ENCODE measurements around the gene ARCN1.

Gene ARCN1

GRCh38 chr11:118633979-118634378 is 61.8 kb downstream of the ARCN1 start:
- DNase-seq (ENCODE audit: extremely low read depth, insufficient read length), result no peak
- TF ChIP-seq CTCF (IDR thresholded peaks at IDR 0.05; ENCODE audit: insufficient read depth, low read length, poor library complexity, severe bottlenecking), result no peak
- H3K36me3 ChIP-seq (ENCODE audit: control insufficient read depth, insufficient read depth, low read length), result no peaks in the 10 kb centered on the region
- H3K4me3 ChIP-seq (replicated peaks; ENCODE audit: low read depth, low read length), result no peak overlapping the region
- peaks cover 5% of the 10 kb centered on the region for H3K27me3 ChIP-seq (replicated peaks; ENCODE audit: control insufficient read depth, insufficient read depth, low read length)

- no peak for TF ChIP-seq CTCF (IDR thresholded peaks at IDR 0.05; ENCODE audit: insufficient read depth, low read length, poor library complexity, severe bottlenecking)
- H3K4me3 ChIP-seq (replicated peaks; ENCODE audit: low read depth, low read length), result no peak overlapping the region
- no peaks in the 10 kb centered on the region for H3K36me3 ChIP-seq (ENCODE audit: control insufficient read depth, insufficient read depth, low read length)
- DNase-seq (ENCODE audit: extremely low read depth, insufficient read length), result no peak
- H3K27me3 ChIP-seq (replicated peaks; ENCODE audit: control insufficient read depth, insufficient read depth, low read length), result peaks cover 2% of the 10 kb centered on the region
Observed at GRCh38 chr11:118634431-118635236, 62.4 kb downstream of the ARCN1 start.

- DNase-seq (ENCODE audit: extremely low read depth, insufficient read length), result no peak
- TF ChIP-seq CTCF (IDR thresholded peaks at IDR 0.05; ENCODE audit: insufficient read depth, low read length, poor library complexity, severe bottlenecking), result no peak
- Histone ChIP-seq H3K36me3 (ENCODE audit: control insufficient read depth, insufficient read depth, low read length) (no peaks in the 10 kb centered on the region), H3K27me3 (replicated peaks; ENCODE audit: control insufficient read depth, insufficient read depth, low read length) (peaks cover 2% of the 10 kb centered on the region), H3K4me3 (replicated peaks; ENCODE audit: low read depth, low read length) (no peak overlapping the region)
Observed at GRCh38 chr11:118635237-118635591, 63.0 kb downstream of the ARCN1 start.

DNA sequence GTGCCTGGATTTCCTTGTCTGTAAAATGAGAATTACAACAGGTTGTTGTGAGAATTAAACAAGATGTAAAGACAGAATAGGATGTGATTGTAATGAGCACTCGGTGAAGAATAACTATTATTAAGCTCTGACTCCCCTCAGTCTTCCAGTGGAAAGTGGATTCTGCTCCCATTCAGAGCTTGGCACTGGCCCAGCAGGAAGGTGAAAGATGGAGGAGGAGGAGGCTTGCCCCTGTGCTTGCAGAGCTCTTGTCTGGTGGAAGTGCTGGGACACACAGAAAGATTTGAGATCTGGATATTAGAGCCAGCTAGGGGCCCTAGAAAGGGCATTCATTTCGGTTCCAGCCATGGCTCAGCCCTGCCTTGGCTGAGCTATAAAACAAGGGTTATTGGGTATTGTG is 63.4 kb downstream of the ARCN1 start:
- Histone ChIP-seq H3K27me3 (replicated peaks; ENCODE audit: control insufficient read depth, insufficient read depth, low read length) (peaks cover 2% of the 10 kb centered on the region), H3K4me3 (replicated peaks; ENCODE audit: low read depth, low read length) (no peak overlapping the region), H3K36me3 (ENCODE audit: control insufficient read depth, insufficient read depth, low read length) (no peaks in the 10 kb centered on the region)
- no peak for TF ChIP-seq CTCF (IDR thresholded peaks at IDR 0.05; ENCODE audit: insufficient read depth, low read length, poor library complexity, severe bottlenecking)
- DNase-seq (ENCODE audit: extremely low read depth, insufficient read length), result no peak

DNA sequence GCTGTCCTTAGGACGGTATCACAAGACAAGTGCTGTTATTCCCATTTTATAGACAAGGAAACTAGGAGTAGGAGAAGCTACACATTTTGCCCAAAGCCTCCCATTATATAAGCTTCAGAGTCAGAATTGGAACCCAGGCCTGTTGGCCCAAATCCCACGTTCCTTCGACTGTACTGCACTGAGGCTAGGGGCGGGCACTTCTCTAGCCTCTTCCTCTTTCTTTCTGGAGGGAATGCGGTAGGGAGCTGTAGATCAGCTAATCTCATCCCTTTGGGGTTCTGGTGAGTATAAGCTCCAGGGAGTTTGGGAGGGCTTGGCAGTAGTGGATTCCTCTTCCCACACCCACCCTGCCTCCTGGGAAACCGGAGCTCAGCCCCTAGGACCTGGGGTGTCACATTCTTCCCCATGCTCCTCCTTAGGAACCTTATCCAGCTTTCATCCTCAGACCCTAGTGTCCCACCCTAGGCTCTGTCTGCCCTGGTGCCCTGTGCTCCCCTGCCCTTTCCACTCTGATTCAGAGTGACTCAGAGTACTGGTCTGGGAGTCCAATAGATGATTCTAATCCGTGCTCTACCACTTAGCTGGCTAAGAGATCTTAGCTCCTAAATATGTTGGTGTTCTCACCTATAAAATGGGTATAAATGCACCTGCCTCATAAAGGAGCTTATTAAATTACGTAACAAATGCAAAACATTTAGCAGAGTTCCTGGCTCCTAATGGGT is 64.5 kb downstream of the ARCN1 start:
- DNase-seq (ENCODE audit: extremely low read depth, insufficient read length), result no peak
- TF ChIP-seq CTCF (IDR thresholded peaks at IDR 0.05; ENCODE audit: insufficient read depth, low read length, poor library complexity, severe bottlenecking), result no peak
- peaks cover 2% of the 10 kb centered on the region for H3K27me3 ChIP-seq (replicated peaks; ENCODE audit: control insufficient read depth, insufficient read depth, low read length)
- no peaks in the 10 kb centered on the region for H3K36me3 ChIP-seq (ENCODE audit: control insufficient read depth, insufficient read depth, low read length)
- no peak overlapping the region for H3K4me3 ChIP-seq (replicated peaks; ENCODE audit: low read depth, low read length)

Data from GM06990 (cell line).